Vagina (tissue), 2 donors: ENCODE data around the gene SMIM35. TPM values are rescaled to one million over a fixed set of nuclear protein-coding genes. Genes with fewer than 3 reads are reported as not detected.
"Not testable (repeated sequence)": the region's sequence is repeated elsewhere in the genome, so short reads cannot be mapped to it uniquely, and the experiment has no call there.

Experiments
- DNase-seq, 2 donors: peaks; one replicate each; pipeline ENCODE4 v3.0.0-alpha.2; 2017; ENCODE audit errors: extremely low spot score in 2 of 2
- H3K27ac ChIP-seq: fragments of 200-600 bp; sonication (generic); one replicate; pipeline ENCODE4 v1.5.1; 2019
- H3K27me3 ChIP-seq: fragments of 200-600 bp; sonication (generic); one replicate; pipeline ENCODE4 v1.5.1; 2019
- H3K36me3 ChIP-seq, 2 donors: fragments of 200-600 bp; sonication (generic); one replicate each; pipeline ENCODE4 v1.5.1; 2017 to 2019
- H3K4me1 ChIP-seq: fragments of 200-600 bp; sonication (generic); one replicate; pipeline ENCODE4 v1.5.1; 2019
- H3K4me3 ChIP-seq, 2 donors: fragments of 200-600 bp; sonication (generic); 1 replicate in 1 of 2; 2 replicates in 1 of 2; pipeline ENCODE4 v1.5.1; 2016 to 2019
- H3K9me3 ChIP-seq: fragments of 200-600 bp; sonication (generic); one replicate; pipeline ENCODE4 v1.5.1; 2019
- CTCF ChIP-seq, 3 experiments: fragments of 450-650 bp in 2 of 3; fragments of 200-600 bp in 1 of 3; sonication (generic) in 1 of 3; IDR thresholded peaks; one replicate each; pipeline ENCODE4 v1.5.1; 2017 to 2019; ENCODE audit warnings: antibody characterized with exemption in 3 of 3, mild to moderate bottlenecking in 2 of 3, moderate library complexity in 2 of 3
- POLR2A ChIP-seq, 2 donors: fragments of 450-650 bp; IDR thresholded peaks; one replicate each; pipeline ENCODE4 v1.6.1; 2017; ENCODE audit warnings: antibody characterized with exemption in 2 of 2, mild to moderate bottlenecking in 2 of 2, moderate library complexity in 2 of 2
- POLR2AphosphoS5 ChIP-seq, 2 donors: sonication (generic); formaldehyde crosslinking; IDR thresholded peaks; one replicate each; pipeline ENCODE4 v1.9.0; 2017; ENCODE audit warnings: antibody characterized with exemption in 2 of 2, mild to moderate bottlenecking in 2 of 2, low read depth in 1 of 2; ENCODE audit not compliant: insufficient read depth in 1 of 2
- intact Hi-C: fragments of 100-400 bp; cut with DNase I; formaldehyde crosslinking; loops from one replicate; pipeline ENCODE4 v1.15.1; 2023
- total RNA-seq: library from RNA; depleted of rRNA; stranded (reverse); fragments of >200 nt; gene quantifications from one replicate; pipeline ENCODE4 v1.2.3, GENCODE V29; 2016

SMIM35 gene
- total RNA-seq, 1 donor from 2014 or later: not detected

GRCh38 chr11:117980280-117980679 lies 106.5 kb downstream of the SMIM35 start:
- TF ChIP-seq POLR2A (IDR thresholded peaks at IDR 0.05): no peak
- no peak for TF ChIP-seq CTCF (IDR thresholded peaks at IDR 0.05)
- no peak for TF ChIP-seq POLR2AphosphoS5 (IDR thresholded peaks at IDR 0.05; ENCODE audit: insufficient read depth in 1 of 2, low read depth in 1 of 2)
- Histone ChIP-seq H3K27ac (no peak overlapping the region), H3K4me1 (no peaks in the 10 kb centered on the region), H3K36me3 (no peaks in the 10 kb centered on the region), H3K4me3 (no peak overlapping the region), H3K9me3 (no peaks in the 10 kb centered on the region), H3K27me3 (no peaks in the 10 kb centered on the region)
- intact Hi-C loops: no loop called here
- no peak for DNase-seq

GRCh38 chr11:117979481-117980211 lies 107.1 kb downstream of the SMIM35 start:
- H3K4me1 ChIP-seq: no peaks in the 10 kb centered on the region
- no peaks in the 10 kb centered on the region for H3K27me3 ChIP-seq
- H3K27ac ChIP-seq: no peak overlapping the region
- H3K36me3 ChIP-seq: no peaks in the 10 kb centered on the region
- H3K9me3 ChIP-seq: no peaks in the 10 kb centered on the region
- TF ChIP-seq POLR2AphosphoS5 (IDR thresholded peaks at IDR 0.05; ENCODE audit: insufficient read depth in 1 of 2, low read depth in 1 of 2): no peak
- no peak for TF ChIP-seq CTCF (IDR thresholded peaks at IDR 0.05)
- TF ChIP-seq POLR2A (IDR thresholded peaks at IDR 0.05): no peak
- intact Hi-C loops: no loop called here
- no peak overlapping the region for H3K4me3 ChIP-seq
- DNase-seq: no peak

DNA sequence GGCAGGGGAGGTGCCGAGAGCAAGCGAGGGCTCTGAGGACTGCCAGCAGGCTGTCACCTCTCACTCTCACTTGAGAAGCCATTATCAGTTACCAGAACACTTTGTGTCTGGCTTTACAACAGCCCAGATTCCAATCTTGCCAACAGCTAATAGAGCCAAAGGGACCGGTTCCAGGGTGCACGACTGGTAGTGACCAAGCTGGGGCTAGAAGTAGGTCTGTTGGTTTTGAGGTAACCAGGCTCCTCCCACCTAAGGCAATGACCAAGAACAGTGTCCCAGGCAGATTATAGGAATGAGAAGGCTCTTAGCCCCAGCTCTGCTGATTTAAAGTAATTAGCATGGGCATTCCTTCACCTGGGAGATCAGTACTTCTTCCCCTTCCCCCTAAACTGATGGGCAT lies 107.8 kb downstream of the SMIM35 start:
- H3K4me1 ChIP-seq: no peaks in the 10 kb centered on the region
- intact Hi-C loops: no loop called here
- no peak overlapping the region for H3K4me3 ChIP-seq
- no peaks in the 10 kb centered on the region for H3K9me3 ChIP-seq
- no peak overlapping the region for H3K27ac ChIP-seq
- H3K27me3 ChIP-seq: no peaks in the 10 kb centered on the region
- no peak for DNase-seq
- no peaks in the 10 kb centered on the region for H3K36me3 ChIP-seq
- no peak for TF ChIP-seq POLR2AphosphoS5 (IDR thresholded peaks at IDR 0.05; ENCODE audit: insufficient read depth in 1 of 2, low read depth in 1 of 2)
- TF ChIP-seq CTCF (IDR thresholded peaks at IDR 0.05): no peak
- TF ChIP-seq POLR2A (IDR thresholded peaks at IDR 0.05): no peak

GRCh38 chr11:117978291-117978910 lies 108.4 kb downstream of the SMIM35 start:
- H3K4me3 ChIP-seq, H3K27ac ChIP-seq, H3K9me3 ChIP-seq, intact Hi-C loops, H3K27me3 ChIP-seq, H3K36me3 ChIP-seq, DNase-seq, H3K4me1 ChIP-seq: not testable (repeated sequence)

GRCh38 chr11:117977612-117978264 lies 109.0 kb downstream of the SMIM35 start:
- H3K27ac ChIP-seq, H3K4me3 ChIP-seq, H3K27me3 ChIP-seq, intact Hi-C loops, H3K9me3 ChIP-seq, H3K36me3 ChIP-seq, H3K4me1 ChIP-seq, DNase-seq: not testable (repeated sequence)

GRCh38 chr11:117977029-117977428 lies 109.7 kb downstream of the SMIM35 start:
- TF ChIP-seq POLR2AphosphoS5 (IDR thresholded peaks at IDR 0.05; ENCODE audit: insufficient read depth in 1 of 2, low read depth in 1 of 2): no peak
- TF ChIP-seq CTCF (IDR thresholded peaks at IDR 0.05): no peak
- no peak for TF ChIP-seq POLR2A (IDR thresholded peaks at IDR 0.05)
- Histone ChIP-seq H3K27ac (no peak overlapping the region), H3K27me3 (no peaks in the 10 kb centered on the region), H3K4me3 (no peak overlapping the region), H3K4me1 (no peaks in the 10 kb centered on the region), H3K9me3 (no peaks in the 10 kb centered on the region), H3K36me3 (no peaks in the 10 kb centered on the region)
- intact Hi-C loops: no loop called here
- DNase-seq: no peak
